GM13977 (cell line): ENCODE data around the gene GCH1.
A peak's percentile ranks its signal among the peaks of the same experiment; 100 is the strongest.

Experiments used
- DNase-seq: peaks from one replicate; pipeline ENCODE4 v3.0.0; 2012; ENCODE audit warnings: low spot score
- CTCF ChIP-seq: IDR thresholded peaks from 2 replicates; pipeline ENCODE4 v1.5.1; 2012; ENCODE audit warnings: mild to moderate bottlenecking, control low read depth; ENCODE audit not compliant: insufficient read depth; ENCODE audit errors: extremely low read depth, missing control alignments
- in situ Hi-C: fragments of 300-500 bp; cut with MboI; formaldehyde crosslinking; loops from one replicate; pipeline ENCODE4 v1.12.0; 2022; ENCODE audit warnings: low sequenced_read_pairs, low pct_unique_long_range_greater_than_20kb, mixed read lengths, inconsistent platforms; ENCODE audit not compliant: unreplicated experiment

GCH1 gene

GRCh38 chr14:54902521-54903420 is at the start of gene GCH1:
Gene GCH1 (minus strand): TSS chr14:54902826. CDS start chr14:54902663, 163 bp downstream.
- TF ChIP-seq CTCF: peak; percentile 41
- peak; percentile 87 for DNase-seq
- in situ Hi-C loops: no loop called here

GRCh38 chr14:54947230-54947629 is 44.6 kb upstream of the GCH1 start:
- TF ChIP-seq CTCF: no peak
- in situ Hi-C loops: no loop called here
- DNase-seq: no peak

- in situ Hi-C loops: no loop called here
Measured at GRCh38 chr14:54946500-54946899, 43.9 kb upstream of the GCH1 start.

DNA sequence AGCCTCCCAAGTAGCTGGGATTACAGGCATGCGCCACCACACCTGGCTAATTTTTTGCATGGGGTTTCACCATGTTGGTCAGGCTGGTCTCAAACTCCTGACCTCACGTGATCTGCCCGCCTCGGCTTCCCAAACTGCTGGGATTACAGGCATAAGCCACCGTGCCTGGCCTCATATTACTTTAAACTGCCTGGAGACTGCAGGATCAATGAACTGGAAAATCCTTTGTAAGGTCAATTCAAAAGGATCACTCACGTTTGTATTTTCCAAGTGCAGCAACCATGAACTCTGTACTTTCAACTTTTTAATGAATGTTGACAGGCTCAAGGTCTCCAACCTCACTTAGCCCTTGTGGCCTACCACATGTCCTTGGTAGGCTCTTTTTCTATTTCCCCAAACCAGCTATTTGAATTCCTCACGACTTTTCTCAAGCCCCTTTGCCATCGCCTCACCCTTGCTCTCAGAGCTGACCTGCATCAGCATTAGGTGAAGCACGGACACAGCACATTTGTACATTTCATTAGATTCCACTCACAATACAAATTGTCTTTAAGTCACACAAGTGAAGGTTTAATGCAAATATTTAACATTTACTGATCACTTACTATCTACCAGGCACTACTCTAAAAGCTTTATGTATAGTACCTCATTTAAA is 42.2 kb upstream of the GCH1 start:
- no peak for DNase-seq
- TF ChIP-seq CTCF: no peak
- in situ Hi-C loops: no loop called here

More at GRCh38 chr14:54946500-54946899, 43.9 kb upstream of the GCH1 start:
- no peak for DNase-seq
- no peak for TF ChIP-seq CTCF

DNA sequence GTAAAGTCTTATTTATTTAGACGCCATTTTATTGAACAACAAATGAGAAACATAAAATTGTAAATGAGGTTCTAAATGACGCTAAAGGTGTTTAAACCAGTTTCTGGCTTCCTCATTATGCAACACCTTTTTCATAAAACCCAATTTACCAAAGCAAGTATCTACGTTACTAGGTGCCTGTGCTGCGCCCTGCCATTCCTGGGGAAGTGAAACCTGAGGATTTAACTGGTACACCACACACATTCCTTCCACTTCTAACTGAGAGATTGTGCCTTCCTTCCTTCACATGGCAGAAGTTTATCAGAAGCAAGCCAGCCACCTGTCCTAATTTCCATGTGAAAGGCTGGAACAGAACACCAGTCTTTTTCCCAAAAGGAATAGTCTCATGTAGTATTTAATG is 40.3 kb upstream of the GCH1 start:
- in situ Hi-C loops: no loop called here
- TF ChIP-seq CTCF: no peak
- DNase-seq: no peak

DNA sequence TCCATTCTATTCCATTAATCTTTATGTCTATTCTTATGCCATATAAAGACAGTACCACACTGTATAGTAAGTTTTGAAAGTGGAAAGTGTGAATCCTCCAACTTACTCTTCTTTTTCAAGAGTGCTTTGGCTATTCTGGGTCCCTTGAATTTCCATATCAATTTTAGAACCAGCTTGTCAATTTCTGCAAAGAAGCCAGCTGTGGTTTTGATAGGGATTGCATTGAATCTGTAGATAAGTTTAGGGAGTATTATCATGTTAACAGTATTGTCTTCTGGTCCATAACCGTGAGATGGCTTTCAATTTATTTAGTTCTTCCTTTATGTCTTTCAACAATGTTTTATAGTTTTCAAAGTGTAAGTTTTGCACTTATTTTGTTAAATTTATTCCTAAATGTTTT is 34.2 kb upstream of the GCH1 start:
- TF ChIP-seq CTCF: no peak
- no peak for DNase-seq
- in situ Hi-C loops: no loop called here
